Neuron (in vitro differentiated cells): Measurements from ENCODE around the gene TRAPPC5.

Source experiments
- H2AFZ ChIP-seq: one replicate; pipeline ENCODE4 v1.6.1; 2013; ENCODE audit warnings: low read depth, mild to moderate bottlenecking, inconsistent platforms, low read length, moderate library complexity
- H3K27me3 ChIP-seq: one replicate; pipeline ENCODE4 v1.6.1; 2013; ENCODE audit warnings: low read length; ENCODE audit not compliant: insufficient read depth
- H3K36me3 ChIP-seq: one replicate; pipeline ENCODE4 v1.6.1; 2013; ENCODE audit warnings: low read length; ENCODE audit not compliant: insufficient read depth
- H3K4me1 ChIP-seq: one replicate; pipeline ENCODE4 v1.6.1; 2013; ENCODE audit warnings: low read length; ENCODE audit not compliant: insufficient read depth
- H3K4me3 ChIP-seq: 2 replicates; pipeline ENCODE4 v1.5.1; 2013; ENCODE audit warnings: mild to moderate bottlenecking, low read length, moderate library complexity
- H3K9me3 ChIP-seq: one replicate; pipeline ENCODE4 v1.6.1; 2013; ENCODE audit warnings: low read length

The TRAPPC5 gene

GRCh38 chr19:7725791-7726190 lies 45.2 kb downstream of the TRAPPC5 start:
- Histone ChIP-seq H2AFZ (no peak overlapping the region), H3K36me3 (no peaks in the 10 kb centered on the region), H3K9me3 (no peaks in the 10 kb centered on the region), H3K4me1 (no peaks in the 10 kb centered on the region), H3K4me3 (no peak overlapping the region), H3K27me3 (peaks cover 42% of the 10 kb centered on the region)

- no peak overlapping the region for H3K4me3 ChIP-seq
- no peaks in the 10 kb centered on the region for H3K4me1 ChIP-seq
- peaks cover 57% of the 10 kb centered on the region for H3K27me3 ChIP-seq
- H3K9me3 ChIP-seq, result no peaks in the 10 kb centered on the region
- no peaks in the 10 kb centered on the region for H3K36me3 ChIP-seq
- H2AFZ ChIP-seq, result no peak overlapping the region
Observed at GRCh38 chr19:7729211-7729610, 48.6 kb downstream of the TRAPPC5 start.

- no peak overlapping the region for H3K4me3 ChIP-seq
- H3K4me1 ChIP-seq, result no peaks in the 10 kb centered on the region
- no peaks in the 10 kb centered on the region for H3K9me3 ChIP-seq
- H3K36me3 ChIP-seq, result no peaks in the 10 kb centered on the region
- peaks cover 57% of the 10 kb centered on the region for H3K27me3 ChIP-seq
- H2AFZ ChIP-seq, result no peak overlapping the region
Observed at GRCh38 chr19:7729831-7730285, 49.2 kb downstream of the TRAPPC5 start.

GRCh38 chr19:7730286-7731217 lies 49.9 kb downstream of the TRAPPC5 start:
- peaks cover 57% of the 10 kb centered on the region for H3K27me3 ChIP-seq
- H3K4me3 ChIP-seq, result no peak overlapping the region
- no peaks in the 10 kb centered on the region for H3K9me3 ChIP-seq
- no peaks in the 10 kb centered on the region for H3K36me3 ChIP-seq
- H2AFZ ChIP-seq, result no peak overlapping the region
- no peaks in the 10 kb centered on the region for H3K4me1 ChIP-seq

- no peaks in the 10 kb centered on the region for H3K4me1 ChIP-seq
- no peak overlapping the region for H3K4me3 ChIP-seq
- H3K9me3 ChIP-seq, result no peaks in the 10 kb centered on the region
- peaks cover 57% of the 10 kb centered on the region for H3K27me3 ChIP-seq
- no peaks in the 10 kb centered on the region for H3K36me3 ChIP-seq
- no peak overlapping the region for H2AFZ ChIP-seq
Observed at GRCh38 chr19:7731218-7731595, 50.6 kb downstream of the TRAPPC5 start.

- H3K4me1 ChIP-seq, result no peaks in the 10 kb centered on the region
- no peak overlapping the region for H2AFZ ChIP-seq
- H3K9me3 ChIP-seq, result no peaks in the 10 kb centered on the region
- no peaks in the 10 kb centered on the region for H3K36me3 ChIP-seq
- H3K4me3 ChIP-seq, result no peak overlapping the region
- peaks cover 54% of the 10 kb centered on the region for H3K27me3 ChIP-seq
Observed at GRCh38 chr19:7731615-7732014, 51.0 kb downstream of the TRAPPC5 start.

GRCh38 chr19:7732045-7732444 lies 51.4 kb downstream of the TRAPPC5 start, which contains the start of gene CLEC4G:
Gene CLEC4G, minus strand, starts transcription at chr19:7732110. Its CDS starts 8 bp downstream, at chr19:7732102.
- peaks cover 53% of the 10 kb centered on the region for H3K27me3 ChIP-seq
- no peak within 1 kb of the TSS for H3K4me3 ChIP-seq
- no peaks in the 10 kb centered on the region for H3K36me3 ChIP-seq

GRCh38 chr19:7733376-7733775 lies 52.7 kb downstream of the TRAPPC5 start:
- Histone ChIP-seq H3K4me1 (no peaks in the 10 kb centered on the region), H3K4me3 (no peak overlapping the region), H3K36me3 (no peaks in the 10 kb centered on the region), H3K27me3 (peaks cover 42% of the 10 kb centered on the region), H2AFZ (no peak overlapping the region), H3K9me3 (no peaks in the 10 kb centered on the region)

More at GRCh38 chr19:7732045-7732444, 51.4 kb downstream of the TRAPPC5 start, which contains the start of gene CLEC4G:
- Histone ChIP-seq H3K4me1 (no peaks in the 10 kb centered on the region), H2AFZ (no peak within 1 kb of the TSS), H3K9me3 (no peaks in the 10 kb centered on the region)

- no peaks in the 10 kb centered on the region for H3K36me3 ChIP-seq
- no peaks in the 10 kb centered on the region for H3K4me1 ChIP-seq
- H2AFZ ChIP-seq, result no peak overlapping the region
- no peak overlapping the region for H3K4me3 ChIP-seq
- H3K9me3 ChIP-seq, result no peaks in the 10 kb centered on the region
- H3K27me3 ChIP-seq, result peaks cover 33% of the 10 kb centered on the region
Observed at GRCh38 chr19:7734220-7735203, 53.9 kb downstream of the TRAPPC5 start.

GRCh38 chr19:7736148-7736547 lies 55.5 kb downstream of the TRAPPC5 start:
- H3K36me3 ChIP-seq, result no peaks in the 10 kb centered on the region
- no peak overlapping the region for H3K4me3 ChIP-seq
- H3K27me3 ChIP-seq, result peaks cover 17% of the 10 kb centered on the region
- no peaks in the 10 kb centered on the region for H3K4me1 ChIP-seq
- no peaks in the 10 kb centered on the region for H3K9me3 ChIP-seq
- no peak overlapping the region for H2AFZ ChIP-seq

GRCh38 chr19:7737215-7737614 lies 56.6 kb downstream of the TRAPPC5 start:
- no peak overlapping the region for H3K4me3 ChIP-seq
- peaks cover 7% of the 10 kb centered on the region for H3K27me3 ChIP-seq
- no peaks in the 10 kb centered on the region for H3K4me1 ChIP-seq
- no peaks in the 10 kb centered on the region for H3K9me3 ChIP-seq
- H2AFZ ChIP-seq, result no peak overlapping the region
- no peaks in the 10 kb centered on the region for H3K36me3 ChIP-seq
